HG03575 (cell line): ENCODE measurements around the gene DSTYK.
"Not testable (repeated sequence)": the region's sequence is repeated elsewhere in the genome, so short reads cannot be mapped to it uniquely, and the experiment has no call there.

ENCODE experiments used
- ATAC-seq: cut with Tn5 transposase; IDR thresholded peaks from one replicate; pipeline ENCODE4 v1.9.1; 2021; ENCODE audit not compliant: unreplicated experiment, insufficient number of reproducible peaks, low FRiP score; ENCODE audit errors: extremely low read depth

The DSTYK gene

DNA sequence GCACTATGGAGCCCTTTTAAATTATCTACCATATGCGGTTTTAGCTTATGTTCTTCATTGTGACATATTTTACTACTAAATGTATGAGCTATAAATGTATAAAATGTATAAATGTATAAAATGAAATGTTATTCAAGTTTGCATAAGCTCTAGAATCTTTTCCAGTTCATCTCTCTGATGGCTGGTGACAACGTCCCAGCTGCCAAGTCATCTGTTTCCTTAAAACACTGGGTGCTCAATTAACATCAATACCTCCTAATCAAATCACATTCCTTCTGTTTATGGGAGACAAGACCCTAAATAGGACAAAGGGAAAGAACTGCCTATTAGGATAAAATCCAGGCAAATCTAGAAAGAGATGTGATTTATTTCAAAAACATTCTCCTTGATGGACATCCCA lies 22.9 kb downstream of the DSTYK start:
- no peak for ATAC-seq

GRCh38 chr1:205188098-205188497 lies 23.4 kb downstream of the DSTYK start:
- no peak for ATAC-seq

GRCh38 chr1:205187420-205187819 lies 24.1 kb downstream of the DSTYK start:
- ATAC-seq: no peak

DNA sequence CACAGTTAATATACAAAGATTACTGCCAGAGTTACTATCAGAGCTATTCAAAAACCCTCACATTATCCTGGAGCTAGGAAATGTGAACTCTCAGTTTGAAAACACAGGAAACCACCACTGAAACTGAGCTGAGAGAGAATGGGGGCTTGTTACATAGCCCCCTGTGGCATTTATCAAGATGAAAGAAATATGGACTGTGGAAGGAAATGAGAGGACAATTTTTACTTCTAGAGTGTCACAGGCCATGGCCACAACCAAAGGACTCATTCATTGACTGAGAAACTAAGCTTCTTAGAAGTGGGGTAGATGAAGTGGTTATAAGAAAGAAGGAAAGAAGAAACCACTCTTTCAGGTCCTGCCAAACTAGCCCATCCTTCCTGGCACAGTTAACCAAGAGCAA lies 25.3 kb downstream of the DSTYK start:
- no peak for ATAC-seq

DNA sequence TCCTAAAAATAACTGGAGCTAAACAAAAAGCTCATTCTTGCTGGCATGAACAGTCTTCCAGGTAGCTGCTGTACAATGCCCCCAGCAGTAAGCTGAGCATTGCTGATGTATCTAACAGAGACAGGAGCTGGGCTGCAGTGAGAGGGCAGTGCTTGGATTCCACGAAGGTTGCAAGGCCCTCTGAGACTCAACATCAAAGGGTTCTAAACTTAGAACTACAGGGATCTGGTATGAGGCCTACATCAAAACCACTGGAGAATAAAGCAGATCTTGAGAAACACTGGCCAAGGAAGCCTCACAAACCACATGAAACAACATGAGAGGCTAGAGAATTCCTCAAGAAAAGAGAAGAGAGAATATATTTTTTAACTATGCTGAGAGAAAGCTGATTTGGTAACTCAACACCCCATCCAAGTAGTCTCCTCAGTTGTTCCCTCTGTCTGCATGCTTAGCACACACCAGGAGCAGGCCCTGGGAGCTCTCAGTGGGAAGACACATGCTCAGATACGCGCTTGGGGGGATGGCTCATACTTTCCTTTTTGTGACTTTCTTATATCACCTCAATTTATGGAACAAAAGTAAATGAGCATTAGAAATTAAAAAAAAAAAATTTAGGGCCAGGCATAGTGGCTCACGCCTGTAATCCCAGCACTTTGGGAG lies 27.7 kb downstream of the DSTYK start:
- no peak for ATAC-seq

DNA sequence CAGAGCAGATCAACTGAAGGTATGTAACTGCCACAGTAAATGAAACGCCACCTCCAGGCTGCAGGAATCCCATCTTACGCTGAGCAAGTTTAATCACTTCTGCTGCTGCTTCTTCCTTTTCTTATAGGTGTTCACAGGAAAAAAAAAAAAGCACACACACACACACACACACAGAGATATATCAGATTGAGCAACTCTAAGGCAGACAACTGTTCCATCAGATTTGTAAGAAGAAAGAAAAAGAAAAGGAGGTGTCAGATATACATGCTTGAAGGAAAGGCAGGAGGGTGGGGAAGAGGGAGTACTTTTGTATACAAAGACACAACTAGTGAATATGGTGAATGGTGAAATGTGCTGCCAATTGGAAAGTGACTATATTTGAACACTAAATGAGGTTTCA lies 28.6 kb downstream of the DSTYK start:
- no peak for ATAC-seq

DNA sequence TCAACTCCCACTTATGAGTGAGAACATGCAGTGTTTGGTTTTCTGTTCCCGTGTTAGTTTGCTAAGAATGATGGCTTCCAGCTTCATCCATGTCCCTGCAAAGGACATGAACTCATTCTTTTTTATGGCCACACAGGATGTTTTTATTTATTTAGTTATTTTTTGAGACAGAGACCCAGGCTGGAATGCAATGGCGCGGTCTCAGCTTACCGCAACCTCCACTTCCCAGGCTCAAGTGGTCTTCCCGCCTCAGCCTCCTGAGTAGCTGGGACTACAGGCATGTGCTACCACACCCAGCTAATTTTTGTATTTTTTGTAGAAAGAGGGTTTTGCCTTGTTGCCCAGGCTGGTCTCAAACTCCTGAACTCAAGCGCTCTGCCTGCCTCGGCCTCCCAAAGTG lies 31.2 kb downstream of the DSTYK start:
- not testable (repeated sequence) for ATAC-seq

DNA sequence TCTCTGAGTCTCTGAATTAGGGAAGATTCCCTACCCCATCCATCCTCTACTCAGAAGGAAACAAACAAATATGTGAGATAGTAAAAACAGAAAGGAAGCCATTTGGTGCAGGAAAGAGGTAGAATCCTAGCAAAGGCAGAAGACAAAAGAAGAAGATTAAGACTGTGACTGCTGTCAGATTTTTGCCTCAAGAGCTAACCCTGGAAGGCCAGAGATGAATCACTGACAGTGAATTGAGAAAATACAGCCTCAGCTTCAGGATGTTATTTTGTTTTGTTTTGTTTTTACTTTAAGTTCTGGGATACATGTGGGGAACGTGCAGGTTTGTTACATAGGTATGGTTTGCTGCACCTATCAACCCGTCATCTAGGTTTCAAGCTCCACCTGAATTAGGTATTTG lies 31.7 kb downstream of the DSTYK start:
- ATAC-seq: no peak

- ATAC-seq: no peak
These were observed 38.7 kb downstream of the DSTYK start for GRCh38 chr1:205172729-205173366.

DNA sequence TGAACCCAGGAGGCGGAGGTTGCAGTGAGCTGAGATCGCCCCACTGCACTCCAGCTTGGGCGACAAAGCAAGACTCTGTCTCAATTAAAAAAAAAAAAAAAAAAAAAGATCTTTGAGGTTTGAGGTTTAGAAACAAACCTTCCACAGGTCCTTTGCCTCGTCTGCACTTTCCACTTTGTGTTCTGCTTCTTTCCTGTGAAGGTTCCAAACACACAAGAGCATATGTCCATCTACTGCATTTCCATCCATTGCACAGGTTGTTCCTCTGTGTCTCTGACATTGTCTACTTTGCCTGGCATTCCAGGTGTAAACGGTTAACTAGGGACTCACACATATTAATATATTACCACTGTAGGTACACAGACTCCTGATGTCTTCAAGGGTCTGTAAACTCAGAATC lies 40.1 kb downstream of the DSTYK start:
- ATAC-seq: no peak

GRCh38 chr1:205170532-205171269 lies 40.8 kb downstream of the DSTYK start:
- ATAC-seq: no peak

DNA sequence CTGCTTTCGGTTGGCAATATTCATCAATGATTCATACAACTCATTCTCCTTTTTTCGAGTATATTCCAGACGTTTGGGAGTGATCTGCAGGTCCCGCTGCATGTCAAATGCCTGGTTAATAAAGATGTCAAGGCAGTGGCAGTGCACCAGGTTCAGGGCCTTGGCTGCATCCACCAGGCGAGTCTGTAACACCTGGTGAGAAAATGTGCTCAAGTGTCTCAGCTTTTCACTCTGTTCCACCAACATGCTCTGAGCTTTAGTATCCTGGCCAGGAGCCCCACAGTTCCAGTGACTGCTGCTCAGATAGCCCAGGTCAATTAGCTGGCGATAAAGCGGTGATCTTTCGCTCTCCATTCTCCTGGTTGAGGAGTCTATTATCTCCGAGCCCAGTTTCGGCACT lies 42.3 kb downstream of the DSTYK start:
- no peak for ATAC-seq

DNA sequence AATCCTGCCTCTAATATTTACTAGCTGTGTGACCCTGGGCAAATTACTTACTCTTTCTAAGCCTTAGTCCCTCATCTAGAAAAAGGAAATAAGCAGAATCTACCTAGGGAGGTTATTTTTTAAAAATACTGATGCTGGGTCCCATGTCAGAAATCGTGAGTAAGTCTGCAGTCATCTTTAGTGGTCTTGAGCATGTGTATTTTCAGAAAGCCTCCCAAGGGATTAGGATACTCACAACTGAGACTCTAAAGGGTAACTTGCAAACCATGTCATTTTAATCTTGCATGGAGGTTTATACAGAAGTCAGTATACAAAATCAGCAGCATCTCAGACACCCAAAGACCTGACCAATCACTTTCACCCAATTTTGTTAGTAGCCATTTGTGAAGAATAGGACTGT lies 43.2 kb downstream of the DSTYK start:
- no peak for ATAC-seq

DNA sequence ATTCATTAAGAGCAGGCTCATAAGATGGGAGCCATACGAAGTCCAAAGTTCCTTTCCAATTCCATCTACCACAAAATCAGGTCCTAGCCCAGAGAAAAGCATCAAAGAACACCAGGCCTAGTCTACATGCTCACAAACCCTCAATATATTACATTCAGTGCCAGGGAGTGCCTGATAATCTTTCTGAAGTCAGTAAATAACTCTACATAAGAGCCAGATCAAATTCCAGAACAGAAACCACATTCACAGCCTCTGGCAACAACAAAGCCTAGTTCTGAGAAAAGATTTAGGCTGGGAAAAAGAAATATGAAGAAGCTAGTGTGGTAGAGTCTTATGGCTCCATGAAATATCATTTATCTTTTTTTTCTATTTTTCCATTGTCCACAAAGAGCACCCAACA lies 49.2 kb downstream of the DSTYK start:
- no peak for ATAC-seq

- no peak for ATAC-seq
These were observed 50.4 kb downstream of the DSTYK start for GRCh38 chr1:205161076-205161475.

DNA sequence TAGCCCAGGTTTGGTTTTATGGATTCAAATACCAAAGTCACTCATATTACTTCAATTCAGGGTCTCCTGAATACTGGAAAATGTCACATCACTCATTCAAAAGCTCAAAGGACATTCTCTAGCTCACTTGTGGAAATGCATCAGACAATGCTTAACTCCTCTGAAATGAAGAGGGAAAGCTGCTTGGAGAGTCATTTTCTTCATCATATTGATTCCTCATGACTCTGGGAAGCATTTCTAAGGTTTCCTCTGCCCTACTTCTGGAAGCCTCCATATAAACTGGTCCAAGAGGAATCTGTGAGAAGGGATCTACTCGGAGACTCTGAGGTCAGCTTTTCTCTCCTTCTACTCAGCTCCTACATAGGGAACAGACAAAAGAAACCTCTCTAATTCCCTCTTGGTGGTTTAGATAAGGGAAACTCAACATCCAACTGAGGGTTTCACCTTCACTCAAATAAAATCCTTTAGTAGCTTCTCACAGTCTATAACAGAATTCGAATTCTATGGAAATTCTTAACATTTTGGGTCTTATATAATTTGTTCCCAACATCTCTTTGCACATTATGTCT lies 53.4 kb downstream of the DSTYK start:
- no peak for ATAC-seq

GRCh38 chr1:205155665-205156377 lies 55.7 kb downstream of the DSTYK start:
- ATAC-seq: not testable (repeated sequence)

GRCh38 chr1:205152505-205152904 lies 59.0 kb downstream of the DSTYK start:
- ATAC-seq: no peak

DNA sequence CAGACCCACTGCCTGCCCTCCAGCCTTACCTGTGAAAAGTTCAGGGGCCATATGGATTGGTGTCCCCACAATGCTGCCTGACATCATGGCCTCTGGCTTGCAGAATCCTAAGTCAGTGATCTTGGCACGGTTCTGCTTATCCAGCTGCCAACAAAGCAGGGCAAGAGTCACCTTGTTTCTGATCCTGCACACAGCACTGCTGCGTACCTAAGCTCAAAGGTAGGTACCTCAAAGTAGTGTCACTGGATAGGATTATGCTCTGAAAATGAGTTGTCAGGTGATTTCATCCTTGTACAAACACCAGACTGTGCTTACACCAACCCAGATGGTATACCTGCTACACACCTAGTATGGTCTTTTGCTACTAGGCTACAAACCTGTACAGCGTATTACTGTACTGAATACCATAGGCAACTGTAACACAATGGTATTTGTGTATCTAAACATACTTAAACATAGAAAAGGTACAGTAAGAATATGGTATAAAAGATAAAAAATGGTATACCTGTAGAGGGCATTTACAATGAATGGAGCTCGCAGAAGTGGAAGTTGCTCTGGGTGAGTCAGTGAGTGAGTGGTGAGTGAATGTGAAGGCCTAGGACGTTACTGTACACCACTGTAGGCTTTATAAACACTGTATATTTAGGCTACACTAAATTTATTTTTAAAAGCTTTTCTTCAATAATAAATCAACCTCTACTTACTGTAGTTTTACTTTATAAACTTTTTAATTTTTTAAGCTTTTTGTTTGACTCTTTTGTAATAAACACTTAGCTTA lies 60.7 kb downstream of the DSTYK start:
- no peak for ATAC-seq
